Activated naive CD4-positive, alpha-beta T cell (primary cell): ENCODE results near the gene METRNL.
A peak's percentile ranks its signal among the peaks of the same experiment; 100 is the strongest.

Experiments
- DNase-seq, 4 experiments: peaks; one replicate each; lab custom pipeline; 2025; lab: John Stamatoyannopoulos, UW

The METRNL gene

DNA sequence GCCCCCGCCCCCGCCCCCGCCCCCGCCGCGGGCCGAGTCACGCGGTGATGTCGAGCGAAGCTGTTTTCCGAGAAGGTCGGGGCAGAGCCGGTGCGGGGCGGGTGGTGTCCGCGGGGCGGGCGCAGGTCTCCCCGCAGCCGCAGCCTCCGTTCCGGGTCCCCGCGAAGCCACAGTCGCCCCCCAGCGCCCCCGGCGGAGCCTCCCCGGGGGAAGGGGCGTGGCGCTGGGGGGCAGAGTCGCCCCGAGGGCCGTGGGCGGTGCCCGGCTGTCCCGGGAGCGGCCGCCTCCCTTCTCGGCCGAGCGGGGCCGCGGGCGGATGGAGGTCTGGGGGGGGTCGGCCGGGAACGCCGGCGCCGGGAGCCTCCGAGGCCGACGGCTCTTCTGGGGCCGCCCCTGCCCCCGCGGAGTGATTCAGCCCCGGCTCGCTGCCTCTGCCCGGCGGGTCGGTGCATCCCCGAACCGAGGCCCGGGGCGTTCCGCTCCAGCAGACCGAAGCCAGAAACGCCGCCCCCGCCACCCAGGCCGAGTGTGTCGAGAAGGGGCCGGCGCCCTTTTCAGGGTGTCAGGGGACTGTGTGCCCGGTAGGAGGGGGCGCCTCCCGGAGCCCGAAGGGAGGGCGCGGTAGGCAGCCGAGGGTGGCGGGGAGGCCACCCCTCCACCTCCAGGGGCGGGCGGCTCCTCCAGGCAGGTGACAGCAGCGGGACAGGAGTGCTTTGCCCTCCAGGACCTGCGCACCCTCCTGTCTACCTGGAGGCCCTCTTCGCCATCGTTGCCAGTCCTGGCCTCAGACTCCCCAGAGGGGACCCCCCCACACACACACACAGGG, 1.7 kb downstream of the METRNL start:
- peak in 1 of 4 experiments; percentile 23 for DNase-seq

DNA sequence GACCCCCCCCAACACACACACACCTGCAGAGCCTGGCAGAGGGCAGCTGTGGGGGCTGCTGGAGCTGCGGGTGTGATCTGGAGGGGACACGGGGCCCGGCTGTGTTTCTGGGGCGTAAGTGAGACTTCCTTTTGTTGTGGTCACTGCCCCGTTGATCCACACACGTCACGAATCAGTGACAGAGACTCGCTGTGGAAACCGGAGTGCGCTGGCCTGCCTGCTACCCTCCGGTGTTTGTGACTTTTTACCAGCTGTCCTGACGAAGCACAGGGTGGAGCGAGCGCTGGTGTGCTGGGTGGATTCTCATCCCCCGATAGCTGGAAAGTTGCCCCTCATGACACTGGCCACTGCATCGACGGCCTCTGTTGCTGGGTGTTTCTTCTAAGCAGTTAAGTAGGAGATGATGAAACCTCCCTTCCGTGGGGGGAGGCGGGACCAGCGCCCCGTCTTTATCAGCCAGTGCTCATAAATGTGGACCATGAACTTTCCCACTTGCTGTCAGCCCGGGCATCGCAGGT, 2.3 kb downstream of the METRNL start:
- peak in 1 of 4 experiments; percentile 26 for DNase-seq

DNA sequence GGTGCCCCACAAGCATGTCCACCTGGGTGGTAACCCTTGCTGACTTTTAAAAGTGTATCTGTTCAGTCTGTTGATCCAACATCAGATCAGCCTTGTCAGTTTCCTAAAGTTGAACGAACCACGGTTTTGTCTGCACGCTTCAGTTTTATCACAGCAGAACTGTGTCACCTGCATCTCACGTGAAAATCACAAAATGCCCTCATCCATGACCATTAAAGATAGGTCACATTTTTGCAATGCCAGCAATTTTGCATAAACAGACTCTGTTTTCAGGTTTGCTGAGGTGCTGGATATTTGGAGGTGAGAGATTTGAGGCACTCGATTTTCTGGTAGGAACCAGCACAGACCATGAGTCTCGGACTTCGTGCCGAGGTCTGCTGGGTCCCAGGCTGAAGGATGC, 3.0 kb downstream of the METRNL start:
- DNase-seq, result no peak

DNA sequence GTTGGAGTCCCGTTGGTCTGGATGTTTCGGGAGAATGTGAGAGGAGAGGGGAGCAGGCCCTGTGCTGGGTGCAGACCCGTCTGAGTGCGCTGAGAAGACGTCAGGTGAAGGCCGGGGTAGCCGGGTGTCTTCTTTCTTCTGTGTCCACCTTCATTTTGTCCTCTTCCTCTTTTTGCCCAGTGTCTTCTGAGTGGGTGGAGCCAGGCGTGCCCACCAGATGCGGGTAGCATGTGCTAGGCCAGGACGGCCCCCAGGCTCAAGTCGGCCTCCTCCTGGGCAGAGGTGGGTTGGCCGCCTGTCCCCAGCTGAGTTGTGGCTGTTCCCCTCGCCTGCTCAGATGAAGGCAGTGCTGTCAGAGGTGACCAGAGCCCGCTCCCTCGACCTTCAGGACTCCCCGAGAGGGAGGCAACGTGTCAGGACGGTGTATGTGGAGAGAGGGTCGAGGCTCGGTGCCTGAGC, 3.5 kb downstream of the METRNL start:
- no peak for DNase-seq

DNA sequence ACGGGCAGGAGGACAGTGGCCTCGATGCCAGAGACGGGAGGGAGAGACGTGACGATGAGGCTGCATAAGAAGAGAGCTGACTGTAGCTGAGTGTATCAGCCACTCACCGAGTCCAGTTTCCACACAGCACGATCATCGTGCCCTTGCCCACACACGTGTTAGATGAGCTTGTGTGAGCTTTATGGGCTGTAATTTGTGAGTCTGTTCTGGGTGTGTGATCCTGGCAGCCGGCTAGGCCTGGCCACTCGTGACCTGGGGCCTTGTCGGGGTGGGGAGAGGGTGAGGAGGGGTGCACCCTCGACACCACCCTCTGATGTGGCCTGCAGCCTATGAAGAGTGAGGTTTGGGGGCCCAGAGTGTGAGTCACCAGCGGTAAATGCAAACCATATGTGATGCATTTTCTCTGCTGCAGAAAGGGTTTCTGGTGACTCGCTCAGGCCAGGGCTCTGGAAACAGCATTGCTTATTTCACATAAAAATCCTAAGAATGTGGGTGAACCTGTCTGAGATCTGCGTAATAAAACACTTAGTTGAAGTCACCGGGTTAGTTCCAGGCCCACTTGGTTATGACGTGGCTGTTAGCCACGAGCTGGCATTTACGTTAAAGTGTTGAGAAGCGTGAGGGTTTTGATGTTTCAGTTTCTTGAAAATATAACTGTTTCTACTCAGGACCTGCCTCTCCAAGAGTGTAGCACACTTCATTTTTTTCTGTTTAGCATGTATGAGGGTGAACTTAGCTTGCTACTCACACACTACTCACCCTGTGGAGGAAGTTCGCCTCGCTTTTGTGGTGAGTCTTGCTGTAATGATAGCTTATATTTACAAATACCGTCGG, 4.2 kb downstream of the METRNL start:
- DNase-seq, result no peak

DNA sequence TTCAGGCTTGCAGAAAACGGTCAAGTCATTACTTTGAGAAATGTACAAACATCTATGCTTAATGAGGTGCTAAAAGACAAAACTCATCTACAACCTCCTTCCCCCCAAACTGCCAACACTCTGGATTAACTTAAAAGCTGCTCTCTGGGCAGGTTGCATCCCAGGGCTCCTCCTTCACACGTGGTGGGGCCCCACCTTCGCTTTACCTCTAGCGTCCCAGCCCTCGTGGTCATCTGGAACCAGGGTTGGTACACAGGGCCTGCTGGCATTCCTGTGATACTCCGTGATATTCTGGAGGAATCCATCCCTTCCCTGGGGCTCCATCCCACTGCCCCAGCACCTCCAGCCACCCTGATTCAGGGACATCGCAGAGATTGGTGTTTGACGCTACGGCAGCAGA, 4.8 kb downstream of the METRNL start:
- no peak for DNase-seq

DNA sequence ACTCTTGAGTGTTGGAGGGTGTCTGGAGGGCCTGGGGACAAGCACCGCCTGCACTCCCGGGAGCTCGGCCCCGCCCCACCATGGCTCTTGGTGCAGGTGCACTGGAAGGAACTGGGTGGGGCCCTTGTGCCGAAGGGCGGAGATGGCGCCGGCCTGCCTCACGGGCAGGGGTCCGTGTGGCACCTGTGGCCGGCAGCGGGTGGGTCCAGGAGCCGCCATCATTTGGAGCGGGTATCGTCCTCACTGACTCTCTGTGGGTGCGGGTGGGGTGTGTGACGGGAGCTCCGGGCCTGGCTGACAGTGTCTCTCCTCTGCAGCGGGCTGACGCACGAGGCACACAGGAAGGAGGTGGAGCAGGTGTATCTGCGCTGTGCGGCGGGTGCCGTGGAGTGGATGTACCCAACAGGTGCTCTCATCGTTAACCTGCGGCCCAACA, 5.2 kb downstream of the METRNL start:
- no peak for DNase-seq

DNA sequence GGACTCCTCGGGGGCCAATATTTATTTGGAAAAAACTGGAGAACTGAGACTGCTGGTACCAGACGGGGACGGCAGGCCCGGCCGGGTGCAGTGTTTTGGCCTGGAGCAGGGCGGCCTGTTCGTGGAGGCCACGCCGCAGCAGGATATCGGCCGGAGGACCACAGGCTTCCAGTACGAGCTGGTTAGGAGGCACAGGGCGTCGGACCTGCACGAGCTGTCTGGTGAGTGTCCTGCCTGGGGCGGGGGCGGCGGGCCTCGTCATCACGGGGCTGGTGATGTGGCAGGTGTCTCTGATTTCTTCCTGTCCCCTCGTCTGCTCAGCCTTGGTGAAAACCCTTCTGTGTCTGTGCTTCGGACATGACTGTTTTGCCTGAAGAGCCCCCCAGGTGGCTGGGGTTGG, 5.7 kb downstream of the METRNL start:
- no peak for DNase-seq

DNA sequence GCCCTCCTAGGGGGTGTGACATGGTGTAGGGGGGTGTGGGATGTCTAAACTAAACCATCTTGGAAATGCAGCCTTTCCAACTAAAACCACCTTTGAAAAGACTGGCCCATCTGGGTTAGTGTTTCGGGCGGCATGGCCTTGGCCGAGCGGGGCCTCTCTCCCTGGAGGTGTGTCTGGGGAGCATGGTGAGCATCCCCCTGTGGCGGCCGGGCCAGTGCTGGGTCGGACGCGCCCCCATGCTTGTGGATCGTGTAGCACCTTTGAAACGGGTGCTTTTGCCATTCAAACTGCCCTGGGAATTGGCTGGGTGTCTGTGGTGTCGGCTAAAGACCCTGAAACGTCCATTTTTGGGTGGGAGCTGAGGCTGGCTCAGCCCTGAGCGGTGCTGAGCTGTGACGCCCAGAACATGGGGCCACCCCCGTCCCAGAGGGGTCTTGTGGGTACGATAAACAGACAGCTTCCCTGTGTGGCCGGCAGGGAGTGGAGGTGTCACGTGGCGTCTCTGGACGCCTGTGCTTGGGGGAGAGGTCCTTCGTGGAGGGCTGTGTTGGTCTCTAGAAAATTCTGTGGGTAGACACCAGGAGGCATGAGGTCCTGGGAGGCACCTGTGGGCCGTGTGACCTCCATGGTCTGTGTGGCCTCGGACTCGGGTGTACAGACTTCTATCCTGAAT, 6.3 kb downstream of the METRNL start:
- DNase-seq, result no peak

DNA sequence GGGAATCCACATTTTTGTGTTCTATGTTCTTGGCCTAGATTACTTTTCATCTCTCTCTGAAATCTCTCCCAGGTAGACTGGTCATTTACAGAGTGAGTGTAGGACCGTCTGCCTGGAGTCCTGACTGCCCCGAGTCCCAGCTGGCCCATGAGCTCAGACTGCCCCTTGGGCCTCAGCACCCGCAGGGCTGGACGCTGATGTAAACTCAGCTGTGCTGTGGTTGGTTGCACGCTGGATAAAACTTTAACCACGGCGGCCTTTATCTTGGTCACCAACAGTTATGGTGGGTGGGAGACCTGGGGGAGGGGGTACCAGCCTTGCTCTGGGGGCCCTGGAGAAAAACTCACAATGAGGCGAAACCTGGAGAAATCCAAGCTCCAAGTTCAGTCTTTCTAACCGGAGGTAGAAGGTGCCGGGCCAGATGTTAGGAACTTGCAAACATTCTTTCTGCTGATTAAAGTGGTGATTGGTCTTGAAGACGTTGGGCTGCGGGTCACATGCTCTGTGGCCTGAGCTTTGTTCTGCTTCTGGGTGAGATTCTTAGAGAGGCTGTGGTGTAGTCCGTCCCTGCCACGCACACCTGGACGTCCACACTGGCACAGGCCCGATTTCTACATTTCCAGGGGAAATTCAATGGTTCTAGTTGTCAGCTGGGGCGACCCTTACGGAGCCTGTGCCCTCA, 6.9 kb downstream of the METRNL start:
- DNase-seq, result no peak

DNA sequence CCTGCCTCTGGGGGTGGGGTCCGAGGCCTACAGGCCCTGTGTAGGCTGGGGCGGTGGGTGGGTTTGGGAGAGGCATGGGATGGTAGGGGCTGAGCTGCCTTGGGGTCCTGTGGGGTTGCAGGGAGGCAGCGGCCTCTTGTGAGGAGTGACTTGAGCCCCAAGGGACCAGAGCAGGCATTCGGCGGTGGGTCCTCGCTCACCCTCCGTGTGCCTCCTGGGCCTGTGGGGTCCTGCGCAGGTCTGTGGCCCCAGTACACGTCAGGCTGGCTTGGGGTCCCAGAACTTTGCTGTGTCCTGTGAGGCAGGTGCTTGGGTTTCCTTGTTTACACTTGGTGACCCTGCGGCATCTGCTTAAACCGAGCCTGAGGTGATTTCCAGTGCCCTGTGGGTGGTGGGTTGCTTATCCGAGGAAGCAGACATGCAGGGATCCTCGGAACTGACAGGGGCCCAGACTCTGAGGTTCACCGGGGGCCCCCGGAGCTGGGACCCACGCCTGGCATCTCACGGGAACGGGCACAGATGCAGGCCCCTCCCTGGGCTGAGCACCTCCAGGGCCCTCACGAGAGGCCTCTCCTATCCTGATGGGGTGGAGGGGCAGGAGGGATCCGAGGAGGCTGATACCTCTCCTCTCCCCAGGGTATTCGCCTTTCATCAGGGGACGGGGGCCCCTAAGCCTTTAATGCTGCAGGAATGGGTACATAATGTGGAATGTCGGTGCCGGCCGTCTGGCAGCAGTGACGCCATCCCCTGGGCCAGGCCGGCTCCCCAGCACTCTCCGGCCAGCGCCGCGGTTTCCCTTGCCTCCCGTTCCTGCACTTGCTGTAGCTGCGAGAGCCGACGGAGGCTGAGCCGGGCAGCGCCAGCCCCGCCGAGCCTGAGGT, 7.7 kb downstream of the METRNL start:
- DNase-seq, result no peak

DNA sequence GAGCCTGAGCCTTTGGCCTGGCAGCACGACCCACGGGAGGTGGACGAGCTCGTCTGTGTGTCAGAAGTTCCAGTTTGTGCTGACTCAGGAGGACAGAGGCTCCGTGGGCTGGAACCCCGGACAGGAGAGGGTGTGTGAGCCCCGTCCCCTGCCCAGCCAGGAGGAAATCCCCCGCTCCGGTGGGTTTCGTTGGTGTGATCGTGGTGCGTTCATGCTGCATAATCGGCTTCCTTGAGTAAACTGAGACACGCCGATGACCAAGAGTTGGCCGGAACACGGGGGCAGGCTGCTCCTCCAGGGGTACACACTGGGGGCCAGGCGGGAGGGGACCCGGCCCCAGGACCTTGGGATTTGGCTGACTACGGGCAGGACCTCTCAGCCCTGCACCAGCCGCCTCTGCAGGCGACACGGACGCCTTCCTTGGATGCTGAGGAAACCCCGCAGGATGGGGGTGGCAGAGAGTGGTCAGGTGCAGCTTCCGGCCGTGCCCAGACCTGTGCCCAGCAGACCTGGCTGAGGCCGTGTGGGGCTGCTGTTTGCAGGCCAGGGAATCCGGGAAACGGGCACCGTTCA, 8.5 kb downstream of the METRNL start:
- no peak for DNase-seq

DNA sequence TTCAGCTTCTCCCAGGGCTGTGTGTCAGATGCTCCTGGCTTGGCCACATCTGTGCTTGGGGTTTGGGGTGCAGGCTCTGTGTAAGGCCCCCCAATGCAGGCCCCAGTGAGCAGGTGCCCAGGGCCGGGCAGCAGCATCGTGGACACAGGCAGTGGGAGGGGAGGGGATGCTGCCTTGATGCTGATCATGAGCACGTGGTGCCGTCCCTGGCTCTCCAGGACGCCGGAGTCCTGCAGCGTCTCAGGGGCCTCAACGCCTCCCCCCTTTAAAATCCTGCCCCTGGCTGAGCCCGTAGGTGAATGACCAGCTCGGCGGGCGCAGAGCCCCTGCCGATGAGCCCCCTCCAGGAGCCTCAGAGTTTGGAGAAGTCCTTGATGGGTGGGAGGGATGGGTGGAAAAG, 9.0 kb downstream of the METRNL start:
- DNase-seq, result no peak

DNA sequence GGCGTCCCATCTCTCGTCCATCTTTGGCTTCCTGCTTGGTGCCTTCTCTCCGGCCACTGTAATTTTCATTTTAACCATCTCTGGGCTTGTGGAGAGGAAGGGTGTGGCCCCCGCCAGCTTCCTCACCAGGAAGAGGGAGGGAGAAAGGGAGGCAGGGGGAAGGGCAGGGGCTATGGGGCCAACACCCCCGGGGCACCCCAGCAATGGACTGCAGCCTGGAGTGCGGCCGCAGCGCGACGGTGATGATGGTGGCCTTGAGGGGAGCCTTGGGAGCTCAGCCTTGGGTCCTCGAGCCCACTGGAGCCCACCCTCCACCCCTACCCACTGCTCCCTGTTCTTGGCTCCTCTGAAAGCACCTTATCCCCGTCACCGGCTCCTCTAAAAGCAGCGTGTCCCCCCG, 9.5 kb downstream of the METRNL start:
- DNase-seq, result no peak

DNA sequence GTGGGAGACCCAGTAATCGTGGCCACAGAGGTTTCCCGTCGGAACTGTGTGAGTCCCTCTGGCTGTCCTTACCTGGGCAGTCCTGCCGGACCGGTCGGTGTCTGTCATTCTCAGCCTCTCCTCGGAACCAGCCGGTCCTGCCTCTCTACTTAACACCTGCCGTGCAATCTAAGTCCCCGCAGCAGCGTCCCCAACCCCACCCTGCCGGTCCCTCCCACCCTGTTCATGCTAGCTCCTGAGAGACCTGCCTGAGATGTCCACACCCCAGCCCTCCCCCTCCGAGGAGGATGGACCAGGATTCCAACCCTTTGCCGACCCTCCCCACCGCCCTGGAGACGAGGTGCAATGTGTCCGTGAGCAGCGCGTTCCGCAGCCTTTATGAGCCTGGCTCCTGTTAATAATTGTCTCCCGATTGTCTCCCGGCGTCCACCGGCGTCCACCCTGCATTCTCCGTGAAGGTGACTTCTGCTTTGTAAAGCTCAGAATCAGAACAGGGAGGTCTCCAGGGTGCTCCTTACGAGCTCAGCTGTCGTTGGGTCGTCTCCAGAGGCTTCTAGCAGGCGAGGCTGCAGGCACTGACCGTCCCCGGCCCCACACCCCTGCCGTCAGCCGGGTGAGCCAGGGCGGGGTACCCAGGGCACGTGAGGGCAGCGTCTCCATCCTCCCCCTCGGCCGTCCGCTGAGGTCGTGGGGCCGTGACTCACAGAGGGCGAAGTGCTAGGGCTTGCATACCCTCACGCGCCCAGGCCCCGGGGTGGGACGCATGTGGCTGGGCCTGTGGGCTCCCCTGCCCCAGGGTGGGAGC, 10.1 kb downstream of the METRNL start:
- DNase-seq, result no peak

DNA sequence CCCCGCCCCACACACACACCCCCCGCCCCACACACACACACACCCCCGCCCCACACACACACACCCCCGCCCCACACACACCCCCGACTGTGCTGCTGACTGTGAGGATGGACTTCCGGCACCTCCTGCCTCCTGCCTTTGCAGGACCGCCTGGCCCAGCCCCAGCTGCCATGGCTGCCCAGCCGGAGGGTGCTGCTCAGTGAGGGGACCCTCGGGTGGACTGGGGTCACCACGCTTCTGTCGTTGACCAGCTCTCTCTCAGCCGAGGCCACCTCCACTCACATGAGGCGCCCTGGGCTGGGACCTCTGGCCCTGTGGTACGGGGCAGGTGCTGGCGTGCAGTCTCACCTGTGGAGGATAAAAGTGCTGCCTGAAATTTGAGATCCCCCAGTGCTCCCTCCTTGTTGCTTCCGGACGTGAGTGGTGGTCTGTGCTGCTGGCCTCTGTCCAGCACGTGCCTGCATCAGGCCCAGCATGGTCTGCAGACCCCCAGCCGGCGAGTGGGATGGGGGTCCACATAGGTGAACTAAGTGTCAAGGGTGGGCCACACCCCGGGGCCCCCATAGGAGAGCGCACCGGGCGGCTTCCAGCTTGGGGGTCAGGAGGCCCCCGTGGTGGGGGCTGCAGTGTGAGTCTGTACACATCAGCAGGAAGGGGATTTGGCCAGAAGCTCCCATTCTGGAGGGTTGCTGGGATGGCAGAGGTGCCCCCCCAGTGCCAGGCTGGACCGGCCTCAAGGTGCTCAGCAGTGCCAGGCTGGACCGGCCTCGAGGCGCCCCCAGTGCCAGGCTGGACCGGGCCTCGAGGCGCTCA, 11.2 kb downstream of the METRNL start:
- DNase-seq, result no peak

DNA sequence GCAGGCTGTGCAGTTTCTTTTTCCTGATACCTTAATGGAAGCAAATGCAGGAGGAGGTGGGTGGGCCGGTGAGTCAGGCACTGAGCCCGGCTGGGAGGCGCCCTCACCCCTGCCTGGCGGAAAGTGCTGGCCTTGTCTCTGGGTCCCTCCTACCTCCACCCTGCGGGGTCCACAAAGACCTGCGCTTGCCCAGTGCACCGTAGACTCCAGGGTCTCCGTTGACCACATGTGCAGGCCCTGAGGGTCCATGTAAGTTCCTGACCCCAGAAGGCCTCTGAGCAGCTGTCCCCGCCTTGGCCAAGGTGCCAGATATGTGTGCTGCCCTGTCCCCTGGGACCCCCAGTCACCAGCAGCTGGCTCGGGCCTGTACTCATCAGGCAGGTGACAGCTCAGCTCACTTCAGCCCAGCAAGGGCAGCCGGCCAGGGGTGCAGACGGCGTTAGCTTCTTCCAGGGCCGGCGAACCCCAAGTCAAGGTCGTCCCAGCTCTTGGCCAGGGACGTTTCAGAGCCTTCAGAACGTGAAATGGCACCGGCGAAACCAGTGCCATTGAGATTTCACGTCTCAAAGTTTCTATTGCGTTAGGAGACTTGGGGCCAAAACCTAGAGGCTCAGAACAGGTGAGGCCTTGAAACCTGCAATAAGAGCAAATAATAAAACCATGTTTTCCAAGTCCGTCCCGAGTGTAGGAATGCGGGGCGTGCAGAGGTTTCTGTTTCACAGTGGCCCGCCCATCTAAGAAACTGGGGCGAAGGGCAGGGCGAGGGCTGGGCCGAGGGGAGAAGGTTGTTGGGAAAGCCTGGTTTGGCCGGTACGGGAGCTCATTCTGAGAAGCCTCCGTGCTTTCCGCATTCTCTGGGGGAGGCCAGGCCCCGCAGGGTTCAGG, 12.1 kb downstream of the METRNL start:
- DNase-seq, result no peak

DNA sequence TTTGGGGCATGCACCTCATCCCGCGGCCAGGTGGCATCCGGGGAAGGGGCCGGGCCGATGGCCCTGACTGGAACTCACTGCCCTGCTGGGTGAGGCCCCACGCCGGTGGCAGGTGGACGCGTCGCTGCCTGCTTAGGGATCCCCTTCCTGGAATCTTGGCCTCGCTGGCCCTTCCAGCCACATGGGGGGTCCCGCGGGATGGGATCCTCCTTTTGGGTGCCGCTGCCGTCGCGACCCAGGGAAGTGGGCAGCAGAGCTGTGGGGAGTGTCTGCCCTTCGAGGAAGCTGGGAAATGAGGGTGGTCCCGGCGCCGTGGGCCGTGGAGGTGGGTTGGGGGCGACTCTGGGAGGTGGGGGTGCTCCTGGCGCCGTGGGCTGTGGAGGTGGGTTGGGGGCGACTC, 12.8 kb downstream of the METRNL start:
- DNase-seq, result no peak
